Liver (tissue), 9 donors: ENCODE results near the gene FBXO4. TPM values are rescaled to one million over a fixed set of nuclear protein-coding genes. Genes with fewer than 3 reads are reported as not detected.
"Not testable (repeated sequence)": the region's sequence is repeated elsewhere in the genome, so short reads cannot be mapped to it uniquely, and the experiment has no call there.

Experiments
- DNase-seq: peaks from one replicate; pipeline ENCODE4 v3.0.0-alpha.2; 2017; ENCODE audit warnings: low spot score
- H3K27ac ChIP-seq, 2 donors: one replicate each; pipeline ENCODE4 v1.7.0; 2013; ENCODE audit warnings: inconsistent platforms in 2 of 2, low read length in 2 of 2, control low read depth in 1 of 2, low read depth in 1 of 2, mild to moderate bottlenecking in 1 of 2
- H3K27me3 ChIP-seq, 4 donors: one replicate each; pipeline versions ENCODE4 v1.6.1 to v1.7.0; 2013; ENCODE audit warnings: low read length in 3 of 4, inconsistent platforms in 1 of 4, mild to moderate bottlenecking in 1 of 4, moderate library complexity in 1 of 4; ENCODE audit not compliant: control insufficient read depth in 4 of 4, insufficient read depth in 4 of 4
- H3K36me3 ChIP-seq, 4 donors: one replicate each; pipeline versions ENCODE4 v1.6.1 to v1.7.0; 2013; ENCODE audit warnings: low read length in 3 of 4, mild to moderate bottlenecking in 3 of 4, low read depth in 1 of 4, moderate library complexity in 1 of 4; ENCODE audit not compliant: control insufficient read depth in 4 of 4, insufficient read depth in 3 of 4
- H3K4me1 ChIP-seq, 4 donors: one replicate each; pipeline versions ENCODE4 v1.6.1 to v1.7.0; 2013; ENCODE audit warnings: low read length in 3 of 4, mild to moderate bottlenecking in 3 of 4, moderate library complexity in 1 of 4; ENCODE audit not compliant: control insufficient read depth in 4 of 4, insufficient read depth in 4 of 4
- H3K4me3 ChIP-seq, 3 donors: one replicate each; pipeline versions ENCODE4 v1.6.1 to v1.7.0; 2013; ENCODE audit warnings: low read length in 3 of 3, control low read depth in 1 of 3, low read depth in 1 of 3, mild to moderate bottlenecking in 1 of 3
- H3K9ac ChIP-seq, 2 donors: one replicate each; pipeline ENCODE4 v1.7.0; 2013; ENCODE audit warnings: low read length in 2 of 2, mild to moderate bottlenecking in 2 of 2, moderate library complexity in 2 of 2, control low read depth in 1 of 2, low read depth in 1 of 2
- H3K9me3 ChIP-seq, 4 donors: one replicate each; pipeline versions ENCODE4 v1.6.1 to v1.7.0; 2013; ENCODE audit warnings: low read length in 3 of 4; ENCODE audit not compliant: control insufficient read depth in 4 of 4
- EGR1 ChIP-seq, 2 donors: IDR thresholded peaks; 2 replicates each; pipeline ENCODE4 v1.6.1; 2016 to 2018; ENCODE audit warnings: antibody characterized with exemption in 2 of 2, low read depth in 2 of 2
- FOXA1 ChIP-seq: IDR thresholded peaks from 2 replicates; pipeline ENCODE4 v1.6.1; 2016; ENCODE audit warnings: antibody characterized with exemption
- FOXA2 ChIP-seq: IDR thresholded peaks from 2 replicates; pipeline ENCODE4 v1.6.1; 2016; ENCODE audit warnings: antibody characterized with exemption
- GABPA ChIP-seq, 2 donors: IDR thresholded peaks in 1 of 2; conservative IDR thresholded peaks in 1 of 2; 2 replicates each; pipeline ENCODE4 v1.6.1; 2016; ENCODE audit warnings: antibody characterized with exemption in 2 of 2, mild to moderate bottlenecking in 1 of 2, moderate library complexity in 1 of 2
- HNF4A ChIP-seq, 2 donors: conservative IDR thresholded peaks; 2 replicates each; pipeline ENCODE4 v1.6.1; 2016; ENCODE audit warnings: antibody characterized with exemption in 2 of 2, mild to moderate bottlenecking in 2 of 2
- HNF4G ChIP-seq: IDR thresholded peaks from 2 replicates; pipeline ENCODE4 v1.6.1; 2016; ENCODE audit warnings: antibody characterized with exemption
- JUND ChIP-seq, 2 donors: IDR thresholded peaks; 2 replicates each; pipeline ENCODE4 v1.6.1; 2016; ENCODE audit warnings: antibody characterized with exemption in 2 of 2
- NR2F2 ChIP-seq: IDR thresholded peaks from 2 replicates; pipeline ENCODE4 v1.6.1; 2016; ENCODE audit warnings: antibody characterized with exemption
- RAD21 ChIP-seq, 2 donors: IDR thresholded peaks; 2 replicates each; pipeline ENCODE4 v1.6.1; 2016; ENCODE audit warnings: antibody characterized with exemption in 2 of 2, mild to moderate bottlenecking in 2 of 2
- RXRA ChIP-seq, 2 donors: IDR thresholded peaks; 2 replicates each; pipeline ENCODE4 v1.6.1; 2017 to 2018; ENCODE audit warnings: antibody characterized with exemption in 2 of 2, mild to moderate bottlenecking in 1 of 2
- SP1 ChIP-seq: IDR thresholded peaks from 2 replicates; pipeline ENCODE4 v1.6.1; 2018; ENCODE audit warnings: antibody characterized with exemption, mild to moderate bottlenecking
- TAF1 ChIP-seq: conservative IDR thresholded peaks from 2 replicates; pipeline ENCODE4 v1.6.1; 2016; ENCODE audit warnings: antibody characterized with exemption, mild to moderate bottlenecking
- YY1 ChIP-seq: IDR thresholded peaks from 2 replicates; pipeline ENCODE4 v1.6.1; 2016; ENCODE audit warnings: antibody characterized with exemption, mild to moderate bottlenecking
- WGBS: extraction: QIAGEN DNeasy Blood & Tissue Kit; methylation state at CpG from one replicate; pipeline ENCODE4 v1.1.7; 2013; 5-methylcytosine and 5-hydroxymethylcytosine counted together
- polyA plus RNA-seq, 2 donors: library from polyadenylated mRNA; stranded (reverse) in 1 of 2; unstranded in 1 of 2; fragments of 200-250 nt in 1 of 2; fragments of >200 nt in 1 of 2; fragmentation: Nextera tagmentation in 1 of 2; extraction: Ambion mirVana in 1 of 2; gene quantifications; one replicate each; pipeline versions ENCODE4 v1.2.1 to v1.2.3, GENCODE V29; 2013 to 2015
- total RNA-seq, 2 donors: library from RNA; depleted of rRNA; stranded (reverse); fragments of >200 nt; gene quantifications; one replicate each; pipeline ENCODE4 v1.2.3, GENCODE V29; 2014
- TF ChIP-seq, protein P1 (sequence below): IDR thresholded peaks from 2 replicates; pipeline ENCODE4 v1.6.1; 2016; ENCODE audit warnings: antibody characterized with exemption
- TF ChIP-seq, protein P2 (sequence below): IDR thresholded peaks from 2 replicates; pipeline ENCODE4 v1.6.1; 2016; ENCODE audit warnings: antibody characterized with exemption
- TF ChIP-seq, protein P3 (sequence below): fragments of 150-350 bp; IDR thresholded peaks from 2 replicates; pipeline ENCODE4 v1.5.1; 2017; ENCODE audit warnings: improper control_type of control experiment, low read depth, low read length; ENCODE audit not compliant: missing input control
- TF ChIP-seq, protein P4 (sequence below): IDR thresholded peaks from 2 replicates; pipeline ENCODE4 v1.6.1; 2016; ENCODE audit warnings: antibody characterized with exemption
- TF ChIP-seq, protein P5 (sequence below): IDR thresholded peaks from 2 replicates; pipeline ENCODE4 v1.6.1; 2016; ENCODE audit warnings: antibody characterized with exemption, mild to moderate bottlenecking
- donor health status: healthy.
- donor health status: healthy.
- donor health status: healthy.
- donor health status: healthy.
- donor health status: healthy.

FBXO4 gene
- total and polyA plus RNA-seq, 4 donors, result 5.6 to 8.8 (median 7.2) TPM

DNA sequence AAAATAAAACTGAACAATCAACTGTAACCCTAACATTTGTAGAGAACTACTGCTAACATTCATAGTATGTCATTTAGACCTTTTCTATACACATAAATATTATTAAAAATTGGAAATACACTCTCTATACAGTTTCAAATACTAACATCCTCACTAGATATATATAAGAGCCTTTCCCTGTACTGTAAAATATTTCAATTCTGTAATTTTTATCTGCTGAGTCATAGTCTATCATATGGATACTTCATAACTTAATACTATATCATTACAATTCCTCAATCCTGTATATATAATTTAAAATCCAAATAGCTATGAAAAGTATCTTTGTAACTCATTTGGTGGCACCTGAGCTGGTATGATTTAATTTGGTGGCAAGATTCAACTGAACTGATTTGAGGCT lies 55.8 kb downstream of the FBXO4 start:
- Histone ChIP-seq H3K27ac (no peak overlapping the region), H3K27me3 (no peaks in the 10 kb centered on the region), H3K36me3 (no peaks in the 10 kb centered on the region), H3K9ac (no peak overlapping the region), H3K9me3 (no peaks in the 10 kb centered on the region), H3K4me1 (no peaks in the 10 kb centered on the region), H3K4me3 (no peak overlapping the region)
- no peak for DNase-seq
- TF ChIP-seq YY1, result no peak
- TF ChIP-seq TAF1, result no peak
- TF ChIP-seq, protein P1, sequence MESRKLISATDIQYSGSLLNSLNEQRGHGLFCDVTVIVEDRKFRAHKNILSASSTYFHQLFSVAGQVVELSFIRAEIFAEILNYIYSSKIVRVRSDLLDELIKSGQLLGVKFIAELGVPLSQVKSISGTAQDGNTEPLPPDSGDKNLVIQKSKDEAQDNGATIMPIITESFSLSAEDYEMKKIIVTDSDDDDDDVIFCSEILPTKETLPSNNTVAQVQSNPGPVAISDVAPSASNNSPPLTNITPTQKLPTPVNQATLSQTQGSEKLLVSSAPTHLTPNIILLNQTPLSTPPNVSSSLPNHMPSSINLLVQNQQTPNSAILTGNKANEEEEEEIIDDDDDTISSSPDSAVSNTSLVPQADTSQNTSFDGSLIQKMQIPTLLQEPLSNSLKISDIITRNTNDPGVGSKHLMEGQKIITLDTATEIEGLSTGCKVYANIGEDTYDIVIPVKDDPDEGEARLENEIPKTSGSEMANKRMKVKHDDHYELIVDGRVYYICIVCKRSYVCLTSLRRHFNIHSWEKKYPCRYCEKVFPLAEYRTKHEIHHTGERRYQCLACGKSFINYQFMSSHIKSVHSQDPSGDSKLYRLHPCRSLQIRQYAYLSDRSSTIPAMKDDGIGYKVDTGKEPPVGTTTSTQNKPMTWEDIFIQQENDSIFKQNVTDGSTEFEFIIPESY, result no peak
- no peak for TF ChIP-seq HNF4G
- TF ChIP-seq NR2F2, result no peak
- TF ChIP-seq SP1, result no peak
- TF ChIP-seq, protein P2, sequence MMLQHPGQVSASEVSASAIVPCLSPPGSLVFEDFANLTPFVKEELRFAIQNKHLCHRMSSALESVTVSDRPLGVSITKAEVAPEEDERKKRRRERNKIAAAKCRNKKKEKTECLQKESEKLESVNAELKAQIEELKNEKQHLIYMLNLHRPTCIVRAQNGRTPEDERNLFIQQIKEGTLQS, result no peak
- no peak for TF ChIP-seq EGR1 (IDR thresholded peaks at IDR 0.05; ENCODE audit: low read depth in 2 of 2)

DNA sequence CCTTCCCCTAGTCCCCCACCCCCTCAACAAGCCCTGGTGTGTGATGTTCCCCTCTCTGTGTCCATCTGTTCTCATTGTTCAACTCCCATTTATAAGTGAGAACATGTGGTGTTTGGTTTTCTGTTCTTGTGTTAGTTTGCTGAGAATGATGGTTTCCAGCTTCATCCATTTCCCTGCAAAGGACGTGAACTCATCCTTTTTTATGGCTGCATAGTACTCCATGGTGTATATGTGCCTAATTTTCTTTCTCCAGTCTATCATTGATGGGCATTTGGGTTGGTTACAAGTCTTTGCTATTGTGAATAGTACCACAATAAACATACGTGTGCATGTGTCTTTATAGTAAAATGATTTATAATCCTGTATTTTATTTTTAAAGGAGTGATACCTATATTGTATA lies 57.8 kb downstream of the FBXO4 start:
- DNase-seq, H3K27ac ChIP-seq, H3K27me3 ChIP-seq, H3K9me3 ChIP-seq, H3K36me3 ChIP-seq, H3K4me1 ChIP-seq, H3K4me3 ChIP-seq, H3K9ac ChIP-seq: not testable (repeated sequence)
- WGBS, result 77% methylated on average over 2 of the region's 2 CpGs

DNA sequence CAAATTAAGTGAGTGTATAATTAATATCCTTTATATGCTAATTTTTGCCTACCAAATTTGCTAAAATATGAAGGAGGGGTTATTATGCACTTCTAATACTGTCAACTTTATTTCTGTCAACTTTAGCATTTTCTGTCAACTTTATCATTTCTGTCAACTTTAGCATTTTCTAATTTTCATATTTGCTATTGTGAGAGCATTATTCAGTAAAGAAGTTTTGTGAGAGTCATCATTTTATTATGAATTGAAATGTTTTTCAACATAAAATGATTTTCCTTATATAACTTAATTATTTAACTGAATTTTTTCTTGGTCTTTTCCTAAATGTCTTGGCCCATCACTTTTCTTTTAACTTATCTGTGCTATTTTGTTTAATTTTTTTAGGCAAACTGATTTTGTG lies 58.2 kb downstream of the FBXO4 start:
- Histone ChIP-seq H3K27me3 (no peaks in the 10 kb centered on the region), H3K4me1 (no peaks in the 10 kb centered on the region), H3K36me3 (no peaks in the 10 kb centered on the region), H3K27ac (no peak overlapping the region), H3K9me3 (no peaks in the 10 kb centered on the region), H3K9ac (no peak overlapping the region), H3K4me3 (no peak overlapping the region)
- DNase-seq, result no peak
- TF ChIP-seq FOXA2 (no peak), RAD21 (IDR thresholded peaks at IDR 0.05) (no peak), RXRA (IDR thresholded peaks at IDR 0.05) (no peak), GABPA (IDR thresholded peaks at IDR 0.05 in 1 of 2, conservative IDR thresholded peaks at IDR 0.05 in 1 of 2) (no peak), TAF1 (no peak), HNF4G (no peak), FOXA1 (no peak), SP1 (no peak), YY1 (no peak), JUND (IDR thresholded peaks at IDR 0.05) (no peak), HNF4A (conservative IDR thresholded peaks at IDR 0.05) (no peak)
- TF ChIP-seq, protein P3, sequence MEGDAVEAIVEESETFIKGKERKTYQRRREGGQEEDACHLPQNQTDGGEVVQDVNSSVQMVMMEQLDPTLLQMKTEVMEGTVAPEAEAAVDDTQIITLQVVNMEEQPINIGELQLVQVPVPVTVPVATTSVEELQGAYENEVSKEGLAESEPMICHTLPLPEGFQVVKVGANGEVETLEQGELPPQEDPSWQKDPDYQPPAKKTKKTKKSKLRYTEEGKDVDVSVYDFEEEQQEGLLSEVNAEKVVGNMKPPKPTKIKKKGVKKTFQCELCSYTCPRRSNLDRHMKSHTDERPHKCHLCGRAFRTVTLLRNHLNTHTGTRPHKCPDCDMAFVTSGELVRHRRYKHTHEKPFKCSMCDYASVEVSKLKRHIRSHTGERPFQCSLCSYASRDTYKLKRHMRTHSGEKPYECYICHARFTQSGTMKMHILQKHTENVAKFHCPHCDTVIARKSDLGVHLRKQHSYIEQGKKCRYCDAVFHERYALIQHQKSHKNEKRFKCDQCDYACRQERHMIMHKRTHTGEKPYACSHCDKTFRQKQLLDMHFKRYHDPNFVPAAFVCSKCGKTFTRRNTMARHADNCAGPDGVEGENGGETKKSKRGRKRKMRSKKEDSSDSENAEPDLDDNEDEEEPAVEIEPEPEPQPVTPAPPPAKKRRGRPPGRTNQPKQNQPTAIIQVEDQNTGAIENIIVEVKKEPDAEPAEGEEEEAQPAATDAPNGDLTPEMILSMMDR, result no peak
- TF ChIP-seq, protein P4, sequence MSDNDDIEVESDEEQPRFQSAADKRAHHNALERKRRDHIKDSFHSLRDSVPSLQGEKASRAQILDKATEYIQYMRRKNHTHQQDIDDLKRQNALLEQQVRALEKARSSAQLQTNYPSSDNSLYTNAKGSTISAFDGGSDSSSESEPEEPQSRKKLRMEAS, result no peak
- TF ChIP-seq, protein P2, result no peak
- TF ChIP-seq, protein P1, result no peak
- TF ChIP-seq, protein P5, sequence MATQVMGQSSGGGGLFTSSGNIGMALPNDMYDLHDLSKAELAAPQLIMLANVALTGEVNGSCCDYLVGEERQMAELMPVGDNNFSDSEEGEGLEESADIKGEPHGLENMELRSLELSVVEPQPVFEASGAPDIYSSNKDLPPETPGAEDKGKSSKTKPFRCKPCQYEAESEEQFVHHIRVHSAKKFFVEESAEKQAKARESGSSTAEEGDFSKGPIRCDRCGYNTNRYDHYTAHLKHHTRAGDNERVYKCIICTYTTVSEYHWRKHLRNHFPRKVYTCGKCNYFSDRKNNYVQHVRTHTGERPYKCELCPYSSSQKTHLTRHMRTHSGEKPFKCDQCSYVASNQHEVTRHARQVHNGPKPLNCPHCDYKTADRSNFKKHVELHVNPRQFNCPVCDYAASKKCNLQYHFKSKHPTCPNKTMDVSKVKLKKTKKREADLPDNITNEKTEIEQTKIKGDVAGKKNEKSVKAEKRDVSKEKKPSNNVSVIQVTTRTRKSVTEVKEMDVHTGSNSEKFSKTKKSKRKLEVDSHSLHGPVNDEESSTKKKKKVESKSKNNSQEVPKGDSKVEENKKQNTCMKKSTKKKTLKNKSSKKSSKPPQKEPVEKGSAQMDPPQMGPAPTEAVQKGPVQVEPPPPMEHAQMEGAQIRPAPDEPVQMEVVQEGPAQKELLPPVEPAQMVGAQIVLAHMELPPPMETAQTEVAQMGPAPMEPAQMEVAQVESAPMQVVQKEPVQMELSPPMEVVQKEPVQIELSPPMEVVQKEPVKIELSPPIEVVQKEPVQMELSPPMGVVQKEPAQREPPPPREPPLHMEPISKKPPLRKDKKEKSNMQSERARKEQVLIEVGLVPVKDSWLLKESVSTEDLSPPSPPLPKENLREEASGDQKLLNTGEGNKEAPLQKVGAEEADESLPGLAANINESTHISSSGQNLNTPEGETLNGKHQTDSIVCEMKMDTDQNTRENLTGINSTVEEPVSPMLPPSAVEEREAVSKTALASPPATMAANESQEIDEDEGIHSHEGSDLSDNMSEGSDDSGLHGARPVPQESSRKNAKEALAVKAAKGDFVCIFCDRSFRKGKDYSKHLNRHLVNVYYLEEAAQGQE, result no peak
